GM12878 (cell line): ENCODE data around the gene SF3B5. TPM values are rescaled to one million over a fixed set of nuclear protein-coding genes. Genes with fewer than 3 reads are reported as not detected.

ENCODE experiments used
- ATAC-seq: fragments of 200-7000 bp; cut with Tn5 transposase; 3 replicates; pipeline ENCODE4 v1.9.1; 2020; ENCODE audit warnings: mild to moderate bottlenecking, moderate library complexity
- BruUV-seq: library from RNA; stranded (reverse); fragments of 400-500 nt; replicated peaks from 2 replicates; lab custom pipeline; 2021; lab: Mats Ljungman, UMichigan
- CTCF ChIA-PET: fragments of 300-600 bp; sonication (Branson Sonifier 250); formaldehyde crosslinking; extraction: SDS; loops from one replicate; lab custom pipeline; 2021; ENCODE audit warnings: inconsistent platforms; lab: Yijun Ruan, JAX
- POLR2A ChIA-PET: fragments of 350-600 bp; formaldehyde crosslinking; extraction: SDS; loops from one replicate; lab custom pipeline; 2021; ENCODE audit warnings: inconsistent platforms; lab: Charles Lee
- RAD21 ChIA-PET: fragments of 300-600 bp; sonication (Branson Sonifier 250); formaldehyde crosslinking; loops from one replicate; lab custom pipeline; 2023; ENCODE audit warnings: antibody characterized with exemption; ENCODE audit not compliant: unreplicated experiment; lab: Charles Lee
- SMC1A ChIA-PET: fragments of 300-600 bp; sonication (Branson Sonifier 250); formaldehyde crosslinking; loops from one replicate; lab custom pipeline; 2023; ENCODE audit not compliant: unreplicated experiment, uncharacterized antibody; lab: Charles Lee
- DNase-seq: peaks from one replicate; pipeline ENCODE4 v3.0.0-alpha.2; 2011; ENCODE audit warnings: low read depth, low spot score
- FAIRE-seq: peaks from 3 replicates; lab custom pipeline; 2011; peaks lifted over from hg19 to GRCh38; lab: Jason Lieb, UNC
- H2AFZ ChIP-seq: 2 replicates; pipeline ENCODE4 v1.6.0; 2011; ENCODE audit warnings: low read depth, low read length, control low read depth; ENCODE audit not compliant: control insufficient read depth
- H3K27ac ChIP-seq: 2 replicates; pipeline ENCODE4 v1.5.1; 2011; ENCODE audit warnings: control low read depth; ENCODE audit not compliant: control insufficient read depth, insufficient read depth
- H3K27me3 ChIP-seq, 2 experiments: replicated peaks in 1 of 2; 2 replicates each; pipeline versions ENCODE4 v1.6.0 to v1.6.1; 2011; ENCODE audit warnings: low read length in 1 of 2; ENCODE audit not compliant: control insufficient read depth in 2 of 2, insufficient read depth in 2 of 2
- H3K36me3 ChIP-seq, 2 experiments: 2 replicates each; pipeline ENCODE4 v1.5.1; 2011; ENCODE audit warnings: low read length in 1 of 2; ENCODE audit not compliant: control insufficient read depth in 2 of 2, insufficient read depth in 2 of 2
- H3K4me1 ChIP-seq: 2 replicates; pipeline ENCODE4 v1.6.1; 2011; ENCODE audit warnings: mild to moderate bottlenecking, low read length, moderate library complexity, mixed read lengths; ENCODE audit not compliant: control insufficient read depth, insufficient read depth
- H3K4me2 ChIP-seq: 2 replicates; pipeline ENCODE4 v1.6.0; 2011; ENCODE audit warnings: control low read depth; ENCODE audit not compliant: control insufficient read depth, insufficient read depth
- H3K4me3 ChIP-seq: fragments of 200-600 bp; sonication (generic); 2 replicates; pipeline ENCODE4 v1.5.1; 2016
- H3K79me2 ChIP-seq: 2 replicates; pipeline ENCODE4 v1.6.0; 2011; ENCODE audit warnings: low read length; ENCODE audit not compliant: control insufficient read depth, insufficient read depth
- H3K9ac ChIP-seq: 2 replicates; pipeline ENCODE4 v1.8.0; 2011; ENCODE audit warnings: low read length, control low read depth, mixed read lengths; ENCODE audit not compliant: control insufficient read depth, insufficient read depth
- H3K9me3 ChIP-seq: replicated peaks from 3 replicates; pipeline ENCODE4 v1.5.1; 2011; ENCODE audit warnings: mild to moderate bottlenecking, low read length; ENCODE audit not compliant: control insufficient read depth, insufficient read depth
- H4K20me1 ChIP-seq: 2 replicates; pipeline ENCODE4 v1.6.0; 2011; ENCODE audit not compliant: control insufficient read depth, insufficient read depth
- BCLAF1 ChIP-seq: fragments of 450-650 bp; IDR thresholded peaks from 2 replicates; pipeline ENCODE4 v1.6.1; 2017; ENCODE audit warnings: antibody characterized with exemption, mild to moderate bottlenecking, moderate library complexity
- BRCA1 ChIP-seq: IDR thresholded peaks from 2 replicates; pipeline ENCODE4 v1.6.1; 2011; ENCODE audit warnings: low read depth, low read length, improper control_type of control experiment
- CHD2 ChIP-seq: IDR thresholded peaks from 2 replicates; pipeline ENCODE4 v1.6.1; 2011; ENCODE audit warnings: low read depth, low read length, improper control_type of control experiment, borderline replicate concordance
- EZH2 ChIP-seq: IDR thresholded peaks from 2 replicates; pipeline ENCODE4 v1.6.1; 2012; ENCODE audit warnings: low read depth, mild to moderate bottlenecking, control low read depth, inconsistent platforms, low read length, borderline replicate concordance; ENCODE audit not compliant: control insufficient read depth
- HSF1 ChIP-seq: fragments of 150-350 bp; IDR thresholded peaks from 2 replicates; pipeline ENCODE4 v1.6.1; 2014; ENCODE audit warnings: mild to moderate bottlenecking, low read depth, low read length
- IKZF2 ChIP-seq, 2 experiments: fragments of 450-650 bp; IDR thresholded peaks; 2 replicates each; pipeline ENCODE4 v1.6.1; 2017; ENCODE audit warnings: mild to moderate bottlenecking in 2 of 2, moderate library complexity in 2 of 2
- PAX8 ChIP-seq: fragments of 450-650 bp; IDR thresholded peaks from 2 replicates; pipeline ENCODE4 v1.6.1; 2017; ENCODE audit warnings: mild to moderate bottlenecking, moderate library complexity
- RB1 ChIP-seq: fragments of 450-650 bp; formaldehyde crosslinking; IDR thresholded peaks from 2 replicates; pipeline ENCODE4 v1.6.1; 2017; ENCODE audit warnings: mild to moderate bottlenecking, borderline replicate concordance
- REST ChIP-seq: IDR thresholded peaks from 2 replicates; pipeline ENCODE4 v1.6.1; 2012; ENCODE audit warnings: mild to moderate bottlenecking, low read depth, low read length
- SUPT20H ChIP-seq: IDR thresholded peaks from 2 replicates; pipeline ENCODE4 v1.6.1; 2011; ENCODE audit warnings: low read depth, mild to moderate bottlenecking, low read length, moderate library complexity, borderline replicate concordance; ENCODE audit not compliant: control insufficient read depth
- USF2 ChIP-seq: IDR thresholded peaks from 2 replicates; pipeline ENCODE4 v1.6.1; 2011; ENCODE audit warnings: low read depth, low read length, improper control_type of control experiment, borderline replicate concordance
- ZNF384 ChIP-seq: IDR thresholded peaks from 2 replicates; pipeline ENCODE4 v1.6.1; 2012; ENCODE audit warnings: low read depth, mild to moderate bottlenecking, low read length, improper control_type of control experiment, borderline replicate concordance
- WGBS: methylation state at CpG from one replicate; pipeline ENCODE4 v1.1.6; 2016; ENCODE audit warnings: low lambda C conversion rate; ENCODE audit not compliant: insufficient replicate concordance, insufficient coverage; ENCODE audit errors: missing lambda C conversion rate; 5-methylcytosine and 5-hydroxymethylcytosine counted together
- in situ Hi-C: fragments of 300-500 bp; cut with MboI; formaldehyde crosslinking; loops from 9 replicates; pipeline ENCODE4 v1.14.3; 2018; ENCODE audit warnings: mixed read lengths
- intact Hi-C: fragments of 100-400 bp; cut with micrococcal nuclease; formaldehyde crosslinking; loops from one replicate; pipeline ENCODE4 v1.14.2; 2022; ENCODE audit not compliant: unreplicated experiment
- polyA plus RNA-seq, 11 experiments: library from polyadenylated mRNA; depleted of rRNA in 4 of 11; unstranded in 6 of 11; stranded (reverse) in 5 of 11; fragments of >200 nt; fragmentation: Nextera tagmentation in 4 of 11; fragmentation: Illumina TruSeq in 1 of 11; extraction: Ambion mirVana in 4 of 11; extraction: Trizol in 1 of 11; gene quantifications; 1 replicate in 1 of 11; 2 replicates in 10 of 11; pipeline versions ENCODE4 v1.2.1 to v1.2.3, GENCODE V29; 2011 to 2016; ENCODE audit warnings: inconsistent platforms in 2 of 11, missing spikeins in 2 of 11, low read depth in 1 of 11
- total RNA-seq, 4 experiments: library from RNA; depleted of rRNA in 3 of 4; stranded (reverse); fragments of >200 nt in 3 of 4; fragmentation: Illumina TruSeq in 1 of 4; extraction: Trizol in 1 of 4; gene quantifications; 2 replicates each; pipeline versions ENCODE4 v1.2.1 to v1.2.3, GENCODE V29; 2013 to 2021

SF3B5 gene
- total and polyA plus RNA-seq, 10 of the 15 experiments (the other 5 are each of a cell fraction or from before 2014, with no cell fraction given) = 220 to 864 (median 341) TPM

- TF ChIP-seq REST (no peak), ZNF384 (no peak), IKZF2 (IDR thresholded peaks at IDR 0.05) (no peak), SUPT20H (no peak)
- TF ChIP-seq, all 136 proteins: peak for 0
Observed at GRCh38 chr6:144062786-144063185, 32.6 kb downstream of the SF3B5 start (continued).

- intact Hi-C loops (no loop called here), in situ Hi-C loops (no loop called here)
- no peak overlapping the region for H3K4me2 ChIP-seq
- H4K20me1 ChIP-seq = no peaks in the 10 kb centered on the region
- no peaks in the 10 kb centered on the region for H3K27me3 ChIP-seq
- CTCF ChIA-PET = interaction anchor here (0.8 to 1.2 kb wide), 4 partner anchors 19 to 484 kb away, joined by 3 to 6 read pairs (median 3); no protein-coding TSS in a partner anchor
- WGBS = 93% methylated on average over 1 of the region's 1 CpG
- peaks cover 5% of the 10 kb centered on the region for H3K4me1 ChIP-seq
- H3K27ac ChIP-seq = no peak overlapping the region
- H2AFZ ChIP-seq = no peak overlapping the region
- SMC1A ChIA-PET = interaction anchor here (0.6 to 1.3 kb wide), 7 partner anchors 11 to 1652 kb away, joined by 3 to 4 read pairs (median 4); no protein-coding TSS in a partner anchor
- RAD21 ChIA-PET = interaction anchor here (0.5 to 1.1 kb wide), 2 partner anchors 45 to 670 kb away, joined by 3 read pairs; no protein-coding TSS in a partner anchor
- H3K9me3 ChIP-seq = no peaks in the 10 kb centered on the region
- no peak overlapping the region for H3K9ac ChIP-seq
- H3K36me3 ChIP-seq = no peaks in the 10 kb centered on the region
- H3K4me3 ChIP-seq = no peak overlapping the region
- BruUV-seq = no TSS peak
- ATAC-seq = no peak
- H3K79me2 ChIP-seq = peaks cover under 1% of the 10 kb centered on the region
- no peak for FAIRE-seq
- DNase-seq = no peak
- POLR2A ChIA-PET = interaction anchor here (0.5 to 5.2 kb wide), 4 partner anchors 8 to 493 kb away, joined by 3 to 21 read pairs (median 4); no protein-coding TSS in a partner anchor
- TF ChIP-seq USF2 (no peak), HSF1 (no peak), EZH2 (no peak), CHD2 (no peak), RB1 (no peak), BCLAF1 (no peak), BRCA1 (no peak), PAX8 (no peak)
Observed at GRCh38 chr6:144059139-144059538, 36.2 kb downstream of the SF3B5 start.
